ENCODE data around the gene ZBTB20.

The ZBTB20 gene

GRCh38 chr3:114351123-114351821, 795.8 kb downstream of the ZBTB20 start:
- DNase-seq, result no peak

GRCh38 chr3:114350690-114351089, 796.4 kb downstream of the ZBTB20 start:
- no peak for DNase-seq

GRCh38 chr3:114350271-114350670, 796.8 kb downstream of the ZBTB20 start:
- no peak for DNase-seq

- DNase-seq, result no peak
Observed at GRCh38 chr3:114344492-114344891, 802.6 kb downstream of the ZBTB20 start.

GRCh38 chr3:114338651-114339357, 808.3 kb downstream of the ZBTB20 start:
- no peak for DNase-seq

GRCh38 chr3:114336857-114337256, 810.2 kb downstream of the ZBTB20 start:
- DNase-seq, result no peak

GRCh38 chr3:114336122-114336697, 810.9 kb downstream of the ZBTB20 start:
- DNase-seq, result no peak

GRCh38 chr3:114333923-114334240, 813.2 kb downstream of the ZBTB20 start:
- DNase-seq, result no peak

- DNase-seq, result no peak
Observed at GRCh38 chr3:114333180-114333922, 813.7 kb downstream of the ZBTB20 start.

GRCh38 chr3:114332342-114333179, 814.5 kb downstream of the ZBTB20 start:
- DNase-seq, result no peak

GRCh38 chr3:114331710-114332109, 815.4 kb downstream of the ZBTB20 start:
- DNase-seq, result no peak

GRCh38 chr3:114331007-114331406, 816.1 kb downstream of the ZBTB20 start:
- DNase-seq, result no peak

GRCh38 chr3:114329823-114330222, 817.3 kb downstream of the ZBTB20 start:
- DNase-seq, result no peak

GRCh38 chr3:114328345-114328744, 818.7 kb downstream of the ZBTB20 start:
- no peak for DNase-seq

GRCh38 chr3:114327665-114328064, 819.4 kb downstream of the ZBTB20 start:
- DNase-seq, result no peak

GRCh38 chr3:114323546-114324254, 823.4 kb downstream of the ZBTB20 start:
- DNase-seq, result no peak

GRCh38 chr3:114320246-114320645, 826.8 kb downstream of the ZBTB20 start:
- DNase-seq, result no peak

- no peak for DNase-seq
Observed at GRCh38 chr3:114319453-114319852, 827.6 kb downstream of the ZBTB20 start.

GRCh38 chr3:114318295-114318694, 828.8 kb downstream of the ZBTB20 start:
- no peak for DNase-seq

GRCh38 chr3:114314282-114314681, 832.8 kb downstream of the ZBTB20 start:
- DNase-seq, result no peak

GRCh38 chr3:114313426-114313825, 833.7 kb downstream of the ZBTB20 start:
- no peak for DNase-seq

GRCh38 chr3:114310695-114311094, 836.4 kb downstream of the ZBTB20 start:
- no peak for DNase-seq
